HCT116 (cell line): ENCODE results near the gene STYXL2. TPM values are rescaled to one million over a fixed set of nuclear protein-coding genes. Genes with fewer than 3 reads are reported as not detected.

ENCODE experiments used
- ATAC-seq: fragments of 200-7000 bp; cut with Tn5 transposase; 2 replicates; pipeline ENCODE4 v1.9.1; 2020; ENCODE audit warnings: mild to moderate bottlenecking, moderate library complexity
- BruUV-seq: library from RNA; stranded (reverse); fragments of 400-500 nt; replicated peaks from 2 replicates; lab custom pipeline; 2021; lab: Mats Ljungman, UMichigan
- CTCF ChIA-PET: fragments of 300-600 bp; sonication (Branson Sonifier 250); formaldehyde crosslinking; loops from one replicate; lab custom pipeline; 2021; ENCODE audit warnings: antibody characterized with exemption; lab: Charles Lee
- POLR2A ChIA-PET: fragments of 300-600, 350-600 bp; sonication (Branson Sonifier 250); formaldehyde crosslinking; loops from one replicate; lab custom pipeline; 2021; ENCODE audit warnings: antibody characterized with exemption; lab: Charles Lee
- RAD21 ChIA-PET, 2 experiments: fragments of 300-600 bp; sonication (Branson Sonifier 250); formaldehyde crosslinking; loops; one replicate each; lab custom pipeline; 2023; ENCODE audit warnings: low total read pairs in 2 of 2; ENCODE audit not compliant: uncharacterized antibody in 2 of 2, unreplicated experiment in 2 of 2, low non-redundant PET in 1 of 2; lab: Charles Lee
- DNase-seq: peaks from one replicate; pipeline ENCODE4 v3.0.0-alpha.2; 2010; ENCODE audit warnings: low read depth, low spot score
- H2AFZ ChIP-seq: fragments of 200-600 bp; shearing (Covaris generic), sonication (generic); 2 replicates; pipeline ENCODE4 v1.6.1; 2017; ENCODE audit warnings: low read depth, mixed run types, mixed read lengths, antibody characterized with exemption, low read length; ENCODE audit not compliant: poor library complexity, severe bottlenecking
- H3K27ac ChIP-seq: 2 replicates; pipeline ENCODE4 v1.5.1; 2012; ENCODE audit warnings: low read depth, low read length
- H3K27me3 ChIP-seq: fragments of 200-600 bp; sonication (generic); 2 replicates; pipeline ENCODE4 v1.6.1; 2016; ENCODE audit warnings: mixed run types, low read length, mixed read lengths; ENCODE audit not compliant: insufficient read depth
- H3K36me3 ChIP-seq, 2 experiments: fragments of 200-500 bp in 1 of 2; fragments of 200-600 bp in 1 of 2; sonication (Bioruptor generic) in 1 of 2; sonication (generic) in 1 of 2; 2 replicates each; pipeline versions ENCODE4 v1.5.1 to v1.6.1; 2014 to 2016; ENCODE audit warnings: low read length in 2 of 2, inconsistent platforms in 1 of 2, mixed read lengths in 1 of 2, mixed run types in 1 of 2; ENCODE audit not compliant: insufficient read depth in 2 of 2, control insufficient read depth in 1 of 2
- H3K4me1 ChIP-seq, 2 experiments: fragments of 200-600 bp in 1 of 2; sonication (generic) in 1 of 2; 2 replicates each; pipeline versions ENCODE4 v1.5.1 to v1.6.1; 2012 to 2017; ENCODE audit warnings: low read length in 2 of 2, inconsistent platforms in 1 of 2, mild to moderate bottlenecking in 1 of 2, mixed read lengths in 1 of 2, mixed run types in 1 of 2, moderate library complexity in 1 of 2; ENCODE audit not compliant: insufficient read depth in 2 of 2, control insufficient read depth in 1 of 2
- H3K4me2 ChIP-seq: fragments of 200-600 bp; sonication (generic); 2 replicates; pipeline ENCODE4 v1.6.1; 2017; ENCODE audit warnings: mixed run types, low read length, mixed read lengths
- H3K4me3 ChIP-seq, 2 experiments: fragments of 200-600 bp in 1 of 2; sonication (generic) in 1 of 2; replicated peaks in 1 of 2; 2 replicates each; pipeline ENCODE4 v1.5.1; 2011 to 2016; ENCODE audit warnings: low read length in 2 of 2, control low read depth in 1 of 2, low read depth in 1 of 2, mild to moderate bottlenecking in 1 of 2, mixed read lengths in 1 of 2, mixed run types in 1 of 2
- H3K79me2 ChIP-seq: fragments of 200-600 bp; sonication (generic); 2 replicates; pipeline ENCODE4 v1.6.1; 2017; ENCODE audit warnings: mild to moderate bottlenecking, mixed run types, low read length, moderate library complexity, mixed read lengths; ENCODE audit not compliant: insufficient read depth
- H3K9ac ChIP-seq: fragments of 200-600 bp; sonication (generic); 2 replicates; pipeline ENCODE4 v1.6.1; 2016; ENCODE audit warnings: low read length, mixed read lengths
- H3K9me2 ChIP-seq: fragments of 200-600 bp; sonication (generic), shearing (Covaris generic); 2 replicates; pipeline ENCODE4 v1.6.1; 2017; ENCODE audit warnings: mixed run types, mild to moderate bottlenecking, moderate library complexity; ENCODE audit not compliant: insufficient read depth
- H3K9me3 ChIP-seq, 2 experiments: fragments of 200-500 bp in 1 of 2; fragments of 200-600 bp in 1 of 2; sonication (Bioruptor generic) in 1 of 2; sonication (generic) in 1 of 2; 2 replicates each; pipeline ENCODE4 v1.6.1; 2014 to 2017; ENCODE audit warnings: low read length in 2 of 2, mixed read lengths in 2 of 2, inconsistent platforms in 1 of 2, low read depth in 1 of 2, mild to moderate bottlenecking in 1 of 2, mixed run types in 1 of 2, moderate library complexity in 1 of 2; ENCODE audit not compliant: control insufficient read depth in 1 of 2, insufficient read depth in 1 of 2
- H4K20me1 ChIP-seq: fragments of 200-600 bp; sonication (generic), shearing (Covaris generic); 2 replicates; pipeline ENCODE4 v1.6.1; 2017; ENCODE audit warnings: mixed run types, mild to moderate bottlenecking, moderate library complexity; ENCODE audit not compliant: insufficient read depth
- CBX3 ChIP-seq: IDR thresholded peaks from 2 replicates; pipeline ENCODE4 v1.6.1; 2012; ENCODE audit warnings: low read depth
- EZH2 ChIP-seq: fragments of 200-600 bp; sonication (generic); IDR thresholded peaks from 2 replicates; pipeline ENCODE4 v1.6.1; 2017; ENCODE audit warnings: antibody characterized with exemption, mixed run types
- POLR2A ChIP-seq: IDR thresholded peaks from 2 replicates; pipeline ENCODE4 v1.7.0; 2011; ENCODE audit warnings: borderline replicate concordance; ENCODE audit not compliant: insufficient read depth, insufficient read length; ENCODE audit errors: extremely low read depth
- TCF7L2 ChIP-seq: IDR thresholded peaks from 2 replicates; pipeline ENCODE4 v1.7.0; 2011; ENCODE audit warnings: borderline replicate concordance, inconsistent platforms; ENCODE audit not compliant: insufficient read depth, insufficient read length; ENCODE audit errors: extremely low read depth
- ZFX ChIP-seq: fragments of 450-650 bp; IDR thresholded peaks from 2 replicates; pipeline ENCODE4 v1.6.1; 2017
- ZNF274 ChIP-seq: fragments of 200-500 bp; sonication (Bioruptor generic); IDR thresholded peaks from 2 replicates; pipeline ENCODE4 v1.6.1; 2014; ENCODE audit warnings: mild to moderate bottlenecking, low read depth, low read length, inconsistent platforms
- intact Hi-C: fragments of 100-400 bp; cut with micrococcal nuclease; formaldehyde crosslinking; loops from 2 replicates; pipeline ENCODE4 v1.10.0; 2022
- total RNA-seq: library from RNA; stranded (reverse); gene quantifications from one replicate; pipeline ENCODE4 v1.2.1, GENCODE V29; 2021; ENCODE audit not compliant: unreplicated experiment
- TF ChIP-seq, protein P1 (sequence below), 3 experiments: fragments of 200-600 bp in 1 of 3; sonication (generic) in 1 of 3; IDR thresholded peaks in 2 of 3; conservative IDR thresholded peaks in 1 of 3; 2 replicates each; pipeline ENCODE4 v1.5.1; 2012 to 2017; ENCODE audit warnings: low read depth in 2 of 3, low read length in 2 of 3, antibody characterized with exemption in 1 of 3, borderline replicate concordance in 1 of 3, control low read depth in 1 of 3, mild to moderate bottlenecking in 1 of 3, mixed read lengths in 1 of 3, mixed run types in 1 of 3, moderate library complexity in 1 of 3; ENCODE audit not compliant: insufficient read depth in 1 of 3

Gene STYXL2
- total RNA-seq, 1 experiment from 2014 or later, result not detected

DNA sequence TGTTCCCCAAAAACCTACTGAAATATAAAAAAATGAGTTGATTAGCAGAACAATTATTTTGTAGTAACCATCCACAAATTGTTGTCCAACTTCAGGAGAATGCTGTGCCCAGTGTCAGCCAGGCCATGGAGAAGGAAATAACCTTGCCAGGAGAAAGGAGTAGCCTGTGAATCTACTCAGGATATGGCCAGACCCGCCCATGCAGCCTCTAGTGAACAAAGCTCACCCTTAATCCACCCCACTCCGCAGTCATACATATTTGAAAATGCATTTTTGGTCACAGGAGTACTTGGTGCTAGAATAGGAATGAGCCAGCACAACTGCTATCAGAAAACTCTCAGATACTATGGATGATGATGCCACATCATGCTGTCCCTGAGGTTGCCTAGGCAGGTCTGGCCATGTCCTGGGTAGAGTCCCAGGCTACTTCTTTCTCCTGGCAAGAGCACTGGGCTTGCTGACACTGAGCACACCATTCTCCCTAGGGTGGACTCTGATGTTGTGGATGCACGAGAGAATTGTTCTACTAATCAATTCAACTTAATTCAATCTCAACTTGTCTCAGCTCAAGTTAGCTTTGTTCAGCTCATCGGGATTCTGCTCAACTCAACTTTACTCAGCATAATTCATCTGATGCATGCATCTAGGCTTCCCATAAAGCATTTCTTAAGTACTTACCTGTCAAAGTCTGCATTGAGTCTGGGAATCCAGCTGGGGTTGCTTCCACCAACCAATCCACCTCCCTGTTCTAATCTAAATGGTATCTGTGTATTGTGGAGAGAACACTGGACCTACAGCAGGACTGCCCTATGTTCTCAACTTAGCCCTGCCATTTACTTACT lies 18.2 kb downstream of the STYXL2 start (continued):
- no peak for TF ChIP-seq TCF7L2
- TF ChIP-seq ZFX, result no peak
- no peak for TF ChIP-seq POLR2A

DNA sequence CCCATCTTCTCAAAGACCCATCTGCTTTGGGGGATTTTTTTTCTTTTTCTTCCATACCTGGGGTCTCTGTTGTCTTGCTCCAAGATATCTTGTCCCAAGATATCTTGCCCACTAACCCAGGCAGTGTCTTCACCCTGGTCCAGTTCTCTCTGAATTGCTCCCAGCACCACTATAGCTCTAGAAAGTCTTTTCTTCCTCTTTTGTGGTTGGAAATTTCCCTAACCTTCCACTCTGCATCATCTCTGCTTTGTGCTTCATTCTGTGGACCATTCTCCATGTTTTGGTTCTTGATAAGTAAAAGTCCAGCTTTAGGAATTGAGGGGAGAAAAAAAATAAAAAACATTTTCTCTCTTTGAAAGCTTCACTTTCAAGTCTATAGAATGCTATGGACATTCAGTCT lies 20.9 kb downstream of the STYXL2 start:
- H3K9me2 ChIP-seq, result no peaks in the 10 kb centered on the region; the same call in 1 of the 2 replicates
- no peak overlapping the region for H3K9ac ChIP-seq
- ATAC-seq, result no peak
- ChIA-PET RAD21 (no interaction called here), POLR2A (no interaction called here), CTCF (no interaction called here)
- no peaks in the 10 kb centered on the region for H4K20me1 ChIP-seq
- no peaks in the 10 kb centered on the region for H3K27me3 ChIP-seq
- H3K27ac ChIP-seq, result no peak overlapping the region
- no peak overlapping the region for H3K4me3 ChIP-seq
- no TSS peak for BruUV-seq
- DNase-seq, result no peak
- no peak overlapping the region for H3K4me2 ChIP-seq
- TF ChIP-seq, protein P1, sequence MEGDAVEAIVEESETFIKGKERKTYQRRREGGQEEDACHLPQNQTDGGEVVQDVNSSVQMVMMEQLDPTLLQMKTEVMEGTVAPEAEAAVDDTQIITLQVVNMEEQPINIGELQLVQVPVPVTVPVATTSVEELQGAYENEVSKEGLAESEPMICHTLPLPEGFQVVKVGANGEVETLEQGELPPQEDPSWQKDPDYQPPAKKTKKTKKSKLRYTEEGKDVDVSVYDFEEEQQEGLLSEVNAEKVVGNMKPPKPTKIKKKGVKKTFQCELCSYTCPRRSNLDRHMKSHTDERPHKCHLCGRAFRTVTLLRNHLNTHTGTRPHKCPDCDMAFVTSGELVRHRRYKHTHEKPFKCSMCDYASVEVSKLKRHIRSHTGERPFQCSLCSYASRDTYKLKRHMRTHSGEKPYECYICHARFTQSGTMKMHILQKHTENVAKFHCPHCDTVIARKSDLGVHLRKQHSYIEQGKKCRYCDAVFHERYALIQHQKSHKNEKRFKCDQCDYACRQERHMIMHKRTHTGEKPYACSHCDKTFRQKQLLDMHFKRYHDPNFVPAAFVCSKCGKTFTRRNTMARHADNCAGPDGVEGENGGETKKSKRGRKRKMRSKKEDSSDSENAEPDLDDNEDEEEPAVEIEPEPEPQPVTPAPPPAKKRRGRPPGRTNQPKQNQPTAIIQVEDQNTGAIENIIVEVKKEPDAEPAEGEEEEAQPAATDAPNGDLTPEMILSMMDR (IDR thresholded peaks at IDR 0.05 in 2 of 3, conservative IDR thresholded peaks at IDR 0.05 in 1 of 3; ENCODE audit: borderline replicate concordance in 1 of 3, insufficient read depth in 1 of 3, low read depth in 2 of 3, low read length in 2 of 3), result no peak
- TF ChIP-seq CBX3 (no peak), ZNF274 (no peak), EZH2 (no peak)
- no peaks in the 10 kb centered on the region for H3K36me3 ChIP-seq
- no peaks in the 10 kb centered on the region for H3K9me3 ChIP-seq
- H2AFZ ChIP-seq, result no peak overlapping the region
- intact Hi-C loops, result no loop called here
- no peaks in the 10 kb centered on the region for H3K79me2 ChIP-seq
- peaks cover 0 to 2% of the 10 kb centered on the region in 2 experiments; a peak in 2 of 4 replicates for H3K4me1 ChIP-seq
